Right cardiac atrium (tissue), 5 donors: ENCODE results near the gene HSPB9. TPM values are rescaled to one million over a fixed set of nuclear protein-coding genes. Genes with fewer than 3 reads are reported as not detected.
A peak's percentile ranks its signal among the peaks of the same experiment; 100 is the strongest.

Source experiments
- ATAC-seq, 2 donors: fragments of 200-7000 bp; cut with Tn5 transposase; one replicate each; pipeline versions ENCODE4 v1.8.0 to v1.9.1; 2020; ENCODE audit warnings: moderate library complexity in 2 of 2, mild to moderate bottlenecking in 1 of 2
- DNase-seq, 3 donors: peaks; one replicate each; pipeline ENCODE4 v3.0.0-alpha.2; 2020
- H3K27ac ChIP-seq: one replicate; pipeline ENCODE4 v1.5.1; 2013; ENCODE audit warnings: mild to moderate bottlenecking, low read length, control low read depth, moderate library complexity
- H3K27me3 ChIP-seq: one replicate; pipeline ENCODE4 v1.6.1; 2013; ENCODE audit not compliant: control insufficient read depth, insufficient read depth
- H3K4me1 ChIP-seq: one replicate; pipeline ENCODE4 v1.6.1; 2013; ENCODE audit warnings: low read length; ENCODE audit not compliant: control insufficient read depth, insufficient read depth
- H3K4me3 ChIP-seq: one replicate; pipeline ENCODE4 v1.5.1; 2013; ENCODE audit warnings: low read length, control low read depth
- H3K9me3 ChIP-seq: one replicate; pipeline ENCODE4 v1.6.1; 2013; ENCODE audit warnings: low read length; ENCODE audit not compliant: control insufficient read depth
- WGBS: extraction: QIAGEN DNeasy Blood & Tissue Kit; methylation state at CpG from one replicate; pipeline ENCODE4 v1.1.7; 2013; 5-methylcytosine and 5-hydroxymethylcytosine counted together
- intact Hi-C, 4 donors: fragments of 100-400 bp; cut with DNase I; formaldehyde crosslinking; loops; one replicate each; pipeline versions ENCODE4 v1.11.0 to v1.14.0; 2022 to 2023
- polyA plus RNA-seq: library from polyadenylated mRNA; stranded (reverse); fragments of 200-250 nt; gene quantifications from one replicate; pipeline ENCODE4 v1.2.3, GENCODE V29; 2013
- total RNA-seq, 4 donors: library from RNA; stranded (reverse); fragmentation: NEBNext Ultra II Directional; extraction: Animal tissue kit (Norgen Biotek cat#: 25700); gene quantifications; one replicate each; pipeline ENCODE4 v1.2.1, GENCODE V29; 2021
- donor health status: healthy with polysubstance abuse.
- donor health status: DM: no; HTN: yes; CAD: no.
- donor health status: DM: no; HTN: no; CAD: no.
- donor health status: DM: no; HTN: yes; CAD: no; lungs with severe emphysema.
- donor health status: DM: yes; HTN: yes; CAD: no.

HSPB9 gene
- total and polyA plus RNA-seq, 5 donors = 0.18 to 0.21 (median 0.20) TPM; not detected in 1

GRCh38 chr17:42104264-42104663 is 18.3 kb upstream of the HSPB9 start:
- Histone ChIP-seq H3K27ac (no peak overlapping the region), H3K4me1 (no peaks in the 10 kb centered on the region), H3K27me3 (no peaks in the 10 kb centered on the region), H3K4me3 (no peak overlapping the region), H3K9me3 (no peaks in the 10 kb centered on the region)
- no peak for ATAC-seq
- intact Hi-C loops = loop anchor here in 2 of 4 donors (5.0 kb wide), 2 partner anchors 77 to 142 kb away; no protein-coding TSS in a partner anchor
- 65% methylated on average over 3 of the region's 3 CpGs for WGBS
- no peak for DNase-seq

- WGBS = 98% methylated on average over 2 of the region's 2 CpGs
- no peaks in the 10 kb centered on the region for H3K4me1 ChIP-seq
- no peak overlapping the region for H3K4me3 ChIP-seq
- H3K27me3 ChIP-seq = no peaks in the 10 kb centered on the region
- no peak for ATAC-seq
- H3K9me3 ChIP-seq = no peaks in the 10 kb centered on the region
- no peak overlapping the region for H3K27ac ChIP-seq
- intact Hi-C loops = loop anchor here in 2 of 4 donors (5.0 kb wide), 2 partner anchors 44 to 144 kb away; no protein-coding TSS in a partner anchor
- no peak for DNase-seq
Measured at GRCh38 chr17:42106009-42106408, 16.6 kb upstream of the HSPB9 start.

DNA sequence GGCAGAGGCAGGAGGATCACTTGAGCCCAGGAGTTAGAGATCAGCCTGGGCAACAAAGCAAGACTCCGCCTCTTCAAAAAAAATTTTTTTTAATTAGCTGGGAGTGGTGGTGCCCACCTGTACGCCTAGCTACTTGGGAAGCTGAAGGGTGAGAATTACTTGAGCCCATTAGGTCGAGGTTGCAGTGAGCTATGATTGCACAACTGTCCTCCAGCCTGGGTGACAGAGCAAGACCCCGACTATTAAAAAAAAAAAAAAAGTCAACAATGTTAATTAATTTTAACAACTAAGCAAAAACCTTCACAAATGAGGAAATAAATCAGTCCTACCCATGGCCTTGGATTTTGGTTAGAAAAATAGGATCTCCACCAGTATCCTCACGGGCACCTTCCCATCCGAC is 15.5 kb upstream of the HSPB9 start:
- 76% methylated on average over 6 of the region's 6 CpGs for WGBS
- Histone ChIP-seq H3K27ac (no peak overlapping the region), H3K9me3 (no peaks in the 10 kb centered on the region), H3K4me1 (no peaks in the 10 kb centered on the region), H3K27me3 (no peaks in the 10 kb centered on the region), H3K4me3 (no peak overlapping the region)
- ATAC-seq = no peak
- intact Hi-C loops = loop anchor here in 2 of 4 donors (5.0 kb wide), 2 partner anchors 45 to 145 kb away; no protein-coding TSS in a partner anchor
- no peak for DNase-seq

DNA sequence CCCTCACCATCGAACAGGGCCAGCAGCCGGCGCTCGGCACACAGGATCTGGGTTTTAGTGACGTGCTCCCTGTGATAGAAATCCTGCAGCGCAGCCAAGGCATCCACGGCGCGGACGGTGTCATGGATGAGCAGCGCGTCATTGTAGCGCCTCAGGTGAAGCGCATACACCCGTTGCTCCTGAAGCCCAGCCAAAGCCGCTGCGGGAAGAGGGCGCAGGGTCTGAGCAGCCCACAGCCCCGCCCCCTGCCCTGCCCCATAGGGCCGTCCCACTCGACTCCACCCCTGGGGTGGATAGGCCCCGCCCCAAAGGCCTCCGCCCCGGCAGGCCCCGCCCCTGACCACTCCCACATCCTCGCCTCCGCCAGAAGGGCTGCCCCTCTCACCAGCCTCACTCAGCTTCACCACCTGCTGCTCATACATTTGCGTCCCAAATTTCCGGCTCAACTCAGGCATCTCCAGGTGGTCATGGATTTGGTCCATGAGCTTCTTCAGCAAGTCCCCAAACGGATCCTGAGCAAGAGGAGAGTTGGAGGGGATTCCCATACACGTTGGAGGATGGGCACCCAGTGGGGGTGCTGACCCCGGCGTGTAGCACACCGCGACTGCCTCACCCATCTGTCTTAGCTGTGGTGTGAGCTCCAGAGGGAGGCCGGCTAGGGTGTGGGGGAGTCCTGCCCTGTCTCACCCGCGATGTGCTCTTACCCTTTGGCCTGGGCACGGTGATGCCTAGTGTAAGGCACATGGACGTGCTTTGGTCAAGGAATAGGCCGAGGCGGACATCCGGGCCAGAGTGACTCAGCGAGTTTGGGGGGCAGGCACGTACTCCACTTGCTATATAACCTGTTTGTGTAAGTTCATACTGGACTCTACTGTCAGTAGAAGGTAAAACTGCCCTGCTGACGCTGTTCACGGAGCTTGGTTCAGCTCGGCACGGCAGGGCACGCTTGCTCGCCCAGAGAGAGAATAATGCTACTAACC is 14.7 kb upstream of the HSPB9 start:
- ATAC-seq = peak; percentile 82 to 84

DNA sequence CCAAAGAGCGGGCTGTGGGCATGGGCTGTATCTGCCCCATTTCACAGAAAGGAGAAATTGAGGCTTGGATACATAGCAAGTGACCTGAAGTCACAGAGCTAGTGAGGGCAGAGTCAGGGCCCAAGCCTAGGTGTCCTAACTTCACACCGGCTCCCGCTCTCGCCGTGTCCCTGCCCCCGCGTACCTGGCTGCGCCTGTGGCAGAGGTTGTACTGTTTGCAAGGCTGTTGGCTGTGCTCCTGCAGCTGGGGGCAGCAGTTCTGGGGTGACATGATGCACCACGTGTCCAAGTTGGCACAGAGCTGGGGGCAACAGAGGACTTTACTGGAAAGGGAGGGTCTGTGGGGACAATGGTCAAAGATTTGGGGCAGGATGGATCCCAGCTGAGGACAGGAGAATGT is 13.5 kb upstream of the HSPB9 start:
- H3K27ac ChIP-seq = no peak overlapping the region
- WGBS = 95% methylated on average over 9 of the region's 9 CpGs
- H3K27me3 ChIP-seq = no peaks in the 10 kb centered on the region
- H3K9me3 ChIP-seq = no peaks in the 10 kb centered on the region
- no peak overlapping the region for H3K4me3 ChIP-seq
- DNase-seq (peak in 1 of 3 donors; percentile 54), ATAC-seq (no peak)
- intact Hi-C loops = loop anchor here in 2 of 4 donors (5.0 kb wide), 2 partner anchors 47 to 147 kb away; no protein-coding TSS in a partner anchor
- H3K4me1 ChIP-seq = no peaks in the 10 kb centered on the region

More for the DNA sequence above, 14.7 kb upstream of the HSPB9 start:
- H3K27ac ChIP-seq = no peak overlapping the region
- intact Hi-C loops = loop anchor here in 2 of 4 donors (5.0 kb wide), 2 partner anchors 46 to 146 kb away; no protein-coding TSS in a partner anchor
- 54% methylated on average over 51 of the region's 51 CpGs for WGBS
- no peaks in the 10 kb centered on the region for H3K9me3 ChIP-seq
- no peaks in the 10 kb centered on the region for H3K27me3 ChIP-seq
- DNase-seq = peak; percentile 76 to 93 (median 87)
- H3K4me3 ChIP-seq = peak overlapping the region; percentile 25
- H3K4me1 ChIP-seq = no peaks in the 10 kb centered on the region

- Histone ChIP-seq H3K27ac (no peak overlapping the region), H3K9me3 (no peaks in the 10 kb centered on the region), H3K27me3 (no peaks in the 10 kb centered on the region), H3K4me1 (no peaks in the 10 kb centered on the region), H3K4me3 (no peak overlapping the region)
- ATAC-seq (no peak), DNase-seq (peak in 1 of 3 donors; percentile 58)
- intact Hi-C loops = loop anchor here in 1 of 4 donors (10.0 kb wide), 1 partner anchor 86 kb away; the partner anchor contains the start of gene NKIRAS2
- WGBS = 92% methylated on average over 18 of the region's 18 CpGs
Measured at GRCh38 chr17:42110301-42111264, 12.0 kb upstream of the HSPB9 start.

GRCh38 chr17:42111265-42111636 is 11.4 kb upstream of the HSPB9 start:
- intact Hi-C loops = loop anchor here in 1 of 4 donors (10.0 kb wide), 1 partner anchor 86 kb away; the partner anchor contains the start of gene NKIRAS2
- no peak for ATAC-seq
- Histone ChIP-seq H3K9me3 (no peaks in the 10 kb centered on the region), H3K27ac (no peak overlapping the region), H3K4me1 (no peaks in the 10 kb centered on the region), H3K27me3 (no peaks in the 10 kb centered on the region), H3K4me3 (no peak overlapping the region)
- WGBS = 86% methylated on average over 11 of the region's 11 CpGs
- peak in 2 of 3 donors; percentile 69 to 71 for DNase-seq

DNA sequence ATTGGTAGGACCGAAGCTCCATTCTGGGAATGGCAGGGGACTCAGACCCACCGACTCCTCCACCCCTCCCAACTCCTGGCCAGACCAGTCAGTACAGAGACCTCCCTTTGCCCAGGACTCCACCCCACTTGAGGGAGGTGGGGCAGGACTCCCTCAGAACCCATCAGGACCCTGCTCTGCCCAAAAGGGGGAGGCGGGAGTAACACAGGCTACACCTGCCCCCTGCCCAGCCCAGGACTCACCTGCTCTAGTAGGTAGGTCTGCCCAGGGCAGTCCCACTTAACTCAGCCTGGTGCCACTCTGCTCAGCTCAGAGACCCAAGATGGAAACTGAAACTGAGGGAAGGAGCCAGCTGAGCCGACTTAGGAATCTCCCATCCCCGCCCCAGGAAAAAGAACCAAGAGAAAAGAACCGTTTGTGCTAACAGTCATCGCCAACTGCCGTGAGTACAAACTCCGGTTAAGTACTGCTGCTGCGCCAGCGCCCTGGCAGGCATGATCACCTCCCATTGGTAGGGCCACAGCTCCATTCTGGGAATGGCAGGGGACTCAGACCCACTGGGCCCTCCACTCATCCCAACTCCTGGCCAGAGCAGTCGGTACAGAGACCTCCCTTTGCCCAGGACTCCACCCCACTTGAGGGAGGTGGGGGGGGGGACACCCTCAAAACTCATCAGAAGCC is 10.6 kb upstream of the HSPB9 start:
- intact Hi-C loops = loop anchor here in 1 of 4 donors (10.0 kb wide), 1 partner anchor 87 kb away; the partner anchor contains the start of gene NKIRAS2
- no peaks in the 10 kb centered on the region for H3K27me3 ChIP-seq
- H3K4me3 ChIP-seq = peak overlapping the region; percentile 49
- DNase-seq = peak; percentile 54 to 77 (median 67)
- 20% methylated on average over 12 of the region's 12 CpGs for WGBS
- H3K4me1 ChIP-seq = no peaks in the 10 kb centered on the region
- H3K9me3 ChIP-seq = no peaks in the 10 kb centered on the region
- H3K27ac ChIP-seq = peak overlapping the region; percentile 84
- ATAC-seq = peak; percentile 55 to 61

- intact Hi-C loops = loop anchor here in 1 of 4 donors (10.0 kb wide), 1 partner anchor 88 kb away; the partner anchor contains the start of gene NKIRAS2
- ATAC-seq (peak; percentile 86 to 87), DNase-seq (peak; percentile 71 to 88 (median 83))
- Histone ChIP-seq H3K27ac (peak within 1 kb of the TSS; percentile 84), H3K4me1 (no peaks in the 10 kb centered on the region), H3K4me3 (peak within 1 kb of the TSS; percentile 49), H3K27me3 (no peaks in the 10 kb centered on the region), H3K9me3 (no peaks in the 10 kb centered on the region)
- 6% methylated on average over 10 of the region's 10 CpGs for WGBS
Measured at GRCh38 chr17:42112552-42113176, 9.9 kb upstream of the HSPB9 start, which contains the start of gene DHX58. Gene DHX58, minus strand, starts transcription at chr17:42112714. Its CDS starts 822 bp downstream, at chr17:42111892.
